PC-3 (cell line): ENCODE results near the gene UFC1. TPM values are rescaled to one million over a fixed set of nuclear protein-coding genes. Genes with fewer than 3 reads are reported as not detected.

Experiments
- ATAC-seq: fragments of 200-7000 bp; cut with Tn5 transposase; 2 replicates; pipeline ENCODE4 v1.9.1; 2020; ENCODE audit warnings: mild to moderate bottlenecking, moderate library complexity
- BruUV-seq: library from RNA; stranded (reverse); fragments of 400-500 nt; replicated peaks from 2 replicates; lab custom pipeline; 2021; lab: Mats Ljungman, UMichigan
- CTCF ChIA-PET: fragments of 300-600 bp; sonication (Branson Sonifier 250); formaldehyde crosslinking; loops from one replicate; lab custom pipeline; 2022; ENCODE audit warnings: antibody characterized with exemption; lab: Charles Lee
- POLR2A ChIA-PET: fragments of 300-600 bp; sonication (Branson Sonifier 250); formaldehyde crosslinking; loops from one replicate; lab custom pipeline; 2022; ENCODE audit warnings: antibody characterized with exemption; ENCODE audit not compliant: unreplicated experiment; lab: Charles Lee
- DNase-seq: peaks from one replicate; pipeline ENCODE4 v3.0.0-alpha.2; 2015
- H2AFZ ChIP-seq: fragments of 300-600 bp; sonication (generic); 2 replicates; pipeline ENCODE4 v1.6.0; 2016; ENCODE audit warnings: antibody characterized with exemption, low read length
- H3F3A ChIP-seq: fragments of 300-600 bp; sonication (generic); one replicate; pipeline ENCODE4 v1.6.0; 2017; ENCODE audit warnings: antibody characterized with exemption, low read length, control low read depth, mild to moderate bottlenecking; ENCODE audit not compliant: unreplicated experiment
- H3K27ac ChIP-seq: fragments of 300-600 bp; sonication (generic); 2 replicates; pipeline ENCODE4 v1.5.1; 2016; ENCODE audit warnings: mild to moderate bottlenecking, low read length
- H3K27me3 ChIP-seq: fragments of 300-600 bp; sonication (generic); 2 replicates; pipeline ENCODE4 v1.6.1; 2016; ENCODE audit warnings: low read length, mixed read lengths
- H3K36me3 ChIP-seq: fragments of 300-600 bp; sonication (generic); 2 replicates; pipeline ENCODE4 v1.6.1; 2016; ENCODE audit warnings: low read depth, mixed run types, low read length, mixed read lengths
- H3K4me1 ChIP-seq: fragments of 300-600 bp; sonication (generic); 2 replicates; pipeline ENCODE4 v1.5.1; 2016; ENCODE audit warnings: low read length; ENCODE audit not compliant: insufficient read depth
- H3K4me2 ChIP-seq: fragments of 300-600 bp; sonication (generic); 2 replicates; pipeline ENCODE4 v1.6.0; 2016; ENCODE audit warnings: low read length
- H3K4me3 ChIP-seq: fragments of 300-600 bp; sonication (generic); 2 replicates; pipeline ENCODE4 v1.5.1; 2016; ENCODE audit warnings: mild to moderate bottlenecking, low read length, mixed read lengths
- H3K79me2 ChIP-seq: fragments of 300-600 bp; sonication (generic); 2 replicates; pipeline ENCODE4 v1.6.1; 2017; ENCODE audit warnings: low read length, mixed read lengths
- H3K9ac ChIP-seq: fragments of 300-600 bp; sonication (generic); 2 replicates; pipeline ENCODE4 v1.6.0; 2016; ENCODE audit warnings: mild to moderate bottlenecking, low read length
- H3K9me2 ChIP-seq: fragments of 300-600 bp; sonication (generic); replicated peaks from 2 replicates; pipeline ENCODE4 v1.6.1; 2016; ENCODE audit warnings: mixed run types, low read length, mixed read lengths
- H3K9me3 ChIP-seq: fragments of 300-600 bp; sonication (generic); 2 replicates; pipeline ENCODE4 v1.6.1; 2016; ENCODE audit warnings: low read length, mixed read lengths
- H4K20me1 ChIP-seq: fragments of 300-600 bp; sonication (generic); 2 replicates; pipeline ENCODE4 v1.6.1; 2016; ENCODE audit warnings: low read length, mixed read lengths
- EZH2 ChIP-seq: fragments of 300-600 bp; sonication (generic); IDR thresholded peaks from one replicate; pipeline ENCODE4 v1.6.1; 2017; ENCODE audit warnings: antibody characterized with exemption, mild to moderate bottlenecking, low read length; ENCODE audit not compliant: unreplicated experiment
- EZH2phosphoT487 ChIP-seq: fragments of 300-600 bp; sonication (generic); IDR thresholded peaks from 2 replicates; pipeline ENCODE4 v1.6.1; 2018; ENCODE audit warnings: mild to moderate bottlenecking, antibody characterized with exemption, low read length, borderline replicate concordance
- intact Hi-C: fragments of 100-400 bp; cut with micrococcal nuclease; formaldehyde crosslinking; loops from 2 replicates; pipeline ENCODE4 v1.9.0; 2023
- total RNA-seq: library from RNA; depleted of rRNA; stranded (reverse); fragments of >200 nt; gene quantifications from 2 replicates; pipeline ENCODE4 v1.2.3, GENCODE V29; 2014
- TF ChIP-seq, protein P1 (sequence below): fragments of 300-600 bp; sonication (generic); conservative IDR thresholded peaks from 2 replicates; pipeline ENCODE4 v1.5.1; 2017; ENCODE audit warnings: antibody characterized with exemption, low read depth, mild to moderate bottlenecking, low read length

The UFC1 gene
- total RNA-seq, 1 experiment from 2014 or later, result 113 TPM

DNA sequence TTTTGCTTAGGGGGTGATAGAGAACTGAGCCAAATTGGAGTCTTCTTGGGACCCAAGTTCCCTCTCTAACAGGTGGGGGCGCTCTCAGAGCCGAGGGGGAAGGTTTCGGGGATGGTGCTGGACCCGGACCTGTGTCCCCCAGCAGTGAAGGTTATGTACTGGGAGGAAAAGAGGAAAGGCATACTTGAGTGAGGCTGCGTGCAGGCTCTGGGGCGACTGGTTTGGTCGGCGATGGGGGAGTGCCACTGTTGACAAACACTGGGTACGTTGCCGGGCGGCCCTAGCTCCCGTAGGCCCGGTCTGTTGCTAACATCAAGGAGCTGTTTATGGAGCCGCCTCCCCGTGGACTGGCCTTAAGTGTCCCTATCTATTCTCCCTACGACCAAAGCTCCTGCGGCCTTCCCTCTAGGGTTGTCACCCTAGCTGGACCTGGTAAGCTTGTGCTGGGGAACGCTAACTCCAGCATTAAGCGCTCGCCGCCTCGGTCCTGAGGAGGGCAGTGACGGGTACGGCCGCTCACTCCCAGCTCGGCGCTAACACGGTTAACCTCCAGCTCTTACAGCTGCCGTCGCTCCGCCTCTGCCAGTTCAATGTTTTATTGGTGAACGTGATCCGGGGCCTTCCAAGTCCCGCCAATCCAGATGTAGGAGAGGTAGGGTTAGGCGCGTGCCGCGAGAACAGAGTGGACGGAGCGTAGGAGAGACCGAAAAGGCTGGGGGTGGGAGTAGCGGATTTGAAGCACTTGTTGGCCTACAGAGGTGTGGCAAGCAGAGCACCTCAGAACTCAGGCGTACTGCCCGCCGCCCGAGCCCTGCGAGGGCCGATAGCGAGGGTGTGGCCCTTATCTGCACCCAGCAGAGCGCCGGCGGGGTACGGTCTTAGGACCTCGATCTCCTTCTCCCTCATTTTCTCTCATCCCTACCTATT, 12.2 kb downstream of the UFC1 start, which contains the start of gene PPOX:
TSS of gene PPOX (plus strand) at position 685 of the 927 bp plus-strand sequence. CDS start 422 bp downstream, outside the sequence.
- H3K4me2 ChIP-seq, result peak within 1 kb of the TSS; percentile 92
- no peaks in the 10 kb centered on the region for H3K27me3 ChIP-seq
- ChIA-PET POLR2A (interaction anchor here (0.5 to 1.0 kb wide), 4 partner anchors 48 to 1925 kb away, joined by 3 to 6 read pairs (median 4); partner anchors contain the start of genes IGSF8, NIT1 and PFDN2), CTCF (interaction anchor here (0.8 to 1.6 kb wide), 6 partner anchors 11 to 216 kb away, joined by 3 to 5 read pairs (median 4); partner anchors contain the start of genes B4GALT3, TOMM40L and UFC1)
- peaks cover 19% of the 10 kb centered on the region for H3K4me1 ChIP-seq
- DNase-seq, result peak; percentile 99
- ATAC-seq, result peak; percentile 91
- intact Hi-C loops, result no loop called here
- H3K27ac ChIP-seq, result peak within 1 kb of the TSS; percentile 70
- H3K9me3 ChIP-seq, result no peaks in the 10 kb centered on the region
- no peaks in the 10 kb centered on the region for H4K20me1 ChIP-seq
- TSS peak; percentile 83 for BruUV-seq
- peak within 1 kb of the TSS; percentile 88 for H2AFZ ChIP-seq
- no peak for TF ChIP-seq EZH2phosphoT487
- TF ChIP-seq, protein P1, sequence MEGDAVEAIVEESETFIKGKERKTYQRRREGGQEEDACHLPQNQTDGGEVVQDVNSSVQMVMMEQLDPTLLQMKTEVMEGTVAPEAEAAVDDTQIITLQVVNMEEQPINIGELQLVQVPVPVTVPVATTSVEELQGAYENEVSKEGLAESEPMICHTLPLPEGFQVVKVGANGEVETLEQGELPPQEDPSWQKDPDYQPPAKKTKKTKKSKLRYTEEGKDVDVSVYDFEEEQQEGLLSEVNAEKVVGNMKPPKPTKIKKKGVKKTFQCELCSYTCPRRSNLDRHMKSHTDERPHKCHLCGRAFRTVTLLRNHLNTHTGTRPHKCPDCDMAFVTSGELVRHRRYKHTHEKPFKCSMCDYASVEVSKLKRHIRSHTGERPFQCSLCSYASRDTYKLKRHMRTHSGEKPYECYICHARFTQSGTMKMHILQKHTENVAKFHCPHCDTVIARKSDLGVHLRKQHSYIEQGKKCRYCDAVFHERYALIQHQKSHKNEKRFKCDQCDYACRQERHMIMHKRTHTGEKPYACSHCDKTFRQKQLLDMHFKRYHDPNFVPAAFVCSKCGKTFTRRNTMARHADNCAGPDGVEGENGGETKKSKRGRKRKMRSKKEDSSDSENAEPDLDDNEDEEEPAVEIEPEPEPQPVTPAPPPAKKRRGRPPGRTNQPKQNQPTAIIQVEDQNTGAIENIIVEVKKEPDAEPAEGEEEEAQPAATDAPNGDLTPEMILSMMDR, result peak; percentile 72
- no peak for TF ChIP-seq EZH2
- peak within 1 kb of the TSS; percentile 71 for H3K9ac ChIP-seq
- H3F3A ChIP-seq, result peaks cover 10% of the 10 kb centered on the region
- no peaks in the 10 kb centered on the region for H3K9me2 ChIP-seq
- H3K36me3 ChIP-seq, result peaks cover 12% of the 10 kb centered on the region; the same call in 1 of the 2 replicates
- H3K79me2 ChIP-seq, result peaks cover 7% of the 10 kb centered on the region; the same call in 1 of the 2 replicates
- peak within 1 kb of the TSS; percentile 75 for H3K4me3 ChIP-seq

DNA sequence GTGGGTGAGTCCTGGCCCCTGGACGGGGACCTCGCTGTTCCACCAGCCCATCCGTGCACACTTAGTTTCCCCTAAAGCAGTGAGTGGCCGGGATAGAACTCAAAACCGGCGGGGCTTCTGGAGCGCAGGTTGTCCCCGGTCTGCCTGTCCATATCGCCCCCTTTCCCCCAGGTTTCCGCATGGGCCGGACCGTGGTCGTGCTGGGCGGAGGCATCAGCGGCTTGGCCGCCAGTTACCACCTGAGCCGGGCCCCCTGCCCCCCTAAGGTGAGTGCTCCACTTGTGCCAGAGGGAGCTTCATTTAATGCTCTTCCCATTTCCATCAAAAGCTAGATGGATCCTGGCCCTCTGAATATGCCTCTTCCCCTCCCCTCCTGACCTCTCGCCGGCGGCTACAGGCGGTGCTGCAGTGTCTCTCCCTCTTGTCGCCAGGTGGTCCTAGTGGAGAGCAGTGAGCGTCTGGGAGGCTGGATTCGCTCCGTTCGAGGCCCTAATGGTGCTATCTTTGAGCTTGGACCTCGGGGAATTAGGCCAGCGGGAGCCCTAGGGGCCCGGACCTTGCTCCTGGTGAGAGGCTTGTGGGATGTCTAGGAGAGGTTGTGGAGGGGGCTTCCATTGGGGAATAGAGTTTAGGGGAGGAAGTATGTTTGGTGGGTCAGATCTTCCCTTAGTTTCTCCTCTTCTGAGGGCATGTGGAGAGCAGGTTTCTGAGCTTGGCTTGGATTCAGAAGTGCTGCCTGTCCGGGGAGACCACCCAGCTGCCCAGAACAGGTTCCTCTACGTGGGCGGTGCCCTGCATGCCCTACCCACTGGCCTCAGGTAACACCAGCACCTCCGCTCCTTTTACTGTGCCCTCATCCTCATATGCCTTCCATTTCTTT, 13.1 kb downstream of the UFC1 start:
- H3K9me2 ChIP-seq, result no peaks in the 10 kb centered on the region

More for the DNA sequence above, 13.1 kb downstream of the UFC1 start:
- peaks cover 21% of the 10 kb centered on the region; the same call in 1 of the 2 replicates for H3K36me3 ChIP-seq
- DNase-seq (no peak), ATAC-seq (peak; percentile 13)
- H3K27me3 ChIP-seq, result no peaks in the 10 kb centered on the region
- intact Hi-C loops, result no loop called here
- peak overlapping the region; percentile 34 for H3K27ac ChIP-seq
- peak overlapping the region; percentile 88 for H2AFZ ChIP-seq
- H3K4me1 ChIP-seq, result peaks cover 19% of the 10 kb centered on the region
- no peaks in the 10 kb centered on the region for H3K9me3 ChIP-seq
- peaks cover 10% of the 10 kb centered on the region for H3F3A ChIP-seq
- H3K4me3 ChIP-seq, result peak overlapping the region; percentile 75
- CTCF ChIA-PET, result interaction anchor here (0.6 to 1.2 kb wide), 5 partner anchors 10 to 208 kb away, joined by 3 to 5 read pairs (median 3); partner anchors contain the start of genes B4GALT3 and TOMM40L
- TSS peak; percentile 45 for BruUV-seq
- POLR2A ChIA-PET, result interaction anchor here (0.5 kb wide), 1 partner anchor 104 kb away, joined by 7 read pairs; no protein-coding TSS in a partner anchor
- H3K4me2 ChIP-seq, result peak overlapping the region; percentile 92
- TF ChIP-seq, protein P1, result no peak
- H3K79me2 ChIP-seq, result no peaks in the 10 kb centered on the region
- H4K20me1 ChIP-seq, result no peaks in the 10 kb centered on the region
- peak overlapping the region; percentile 71 for H3K9ac ChIP-seq
